ENCODE measurements around the gene RWDD3.

Gene RWDD3

DNA sequence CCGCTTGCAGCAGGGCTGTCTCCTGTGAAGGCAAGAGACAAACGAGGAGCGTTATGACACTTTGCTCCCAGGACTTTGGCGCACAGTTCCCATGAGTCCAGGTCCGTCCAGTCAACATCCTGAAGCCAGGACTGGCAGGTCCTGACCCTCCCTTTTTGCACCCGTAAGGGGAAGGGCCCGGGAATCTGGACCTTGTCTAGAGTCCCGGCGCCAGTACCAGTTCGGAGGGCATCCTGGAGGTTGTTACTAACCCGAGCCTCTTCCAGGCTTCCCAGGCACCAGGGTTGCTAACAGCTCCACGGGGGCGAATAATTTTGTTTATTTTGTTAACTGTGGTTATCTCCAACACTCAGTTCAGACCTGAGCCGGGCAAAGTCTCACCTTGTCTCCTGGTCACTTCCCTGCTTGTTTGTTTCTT lies 682 bp upstream of the RWDD3 start:
- in situ Hi-C loops (cut with MboI; ENCODE audit: low pct_unique_long_range_greater_than_20kb, low sequenced_read_pairs, unreplicated experiment) = loop anchor here (10.0 kb wide), 1 partner anchor 149 kb away; no protein-coding TSS in a partner anchor
- TF ChIP-seq, protein P1, sequence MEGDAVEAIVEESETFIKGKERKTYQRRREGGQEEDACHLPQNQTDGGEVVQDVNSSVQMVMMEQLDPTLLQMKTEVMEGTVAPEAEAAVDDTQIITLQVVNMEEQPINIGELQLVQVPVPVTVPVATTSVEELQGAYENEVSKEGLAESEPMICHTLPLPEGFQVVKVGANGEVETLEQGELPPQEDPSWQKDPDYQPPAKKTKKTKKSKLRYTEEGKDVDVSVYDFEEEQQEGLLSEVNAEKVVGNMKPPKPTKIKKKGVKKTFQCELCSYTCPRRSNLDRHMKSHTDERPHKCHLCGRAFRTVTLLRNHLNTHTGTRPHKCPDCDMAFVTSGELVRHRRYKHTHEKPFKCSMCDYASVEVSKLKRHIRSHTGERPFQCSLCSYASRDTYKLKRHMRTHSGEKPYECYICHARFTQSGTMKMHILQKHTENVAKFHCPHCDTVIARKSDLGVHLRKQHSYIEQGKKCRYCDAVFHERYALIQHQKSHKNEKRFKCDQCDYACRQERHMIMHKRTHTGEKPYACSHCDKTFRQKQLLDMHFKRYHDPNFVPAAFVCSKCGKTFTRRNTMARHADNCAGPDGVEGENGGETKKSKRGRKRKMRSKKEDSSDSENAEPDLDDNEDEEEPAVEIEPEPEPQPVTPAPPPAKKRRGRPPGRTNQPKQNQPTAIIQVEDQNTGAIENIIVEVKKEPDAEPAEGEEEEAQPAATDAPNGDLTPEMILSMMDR (IDR thresholded peaks at IDR 0.05; ENCODE audit: extremely low read depth, insufficient read depth, missing control alignments) = no peak
- DNase-seq (ENCODE audit: low spot score) = no peak

GRCh38 chr1:95236784-95237575 lies 3.0 kb downstream of the RWDD3 start:
- TF ChIP-seq, protein P1 (IDR thresholded peaks at IDR 0.05; ENCODE audit: extremely low read depth, insufficient read depth, missing control alignments) = no peak
- in situ Hi-C loops (cut with MboI; ENCODE audit: low pct_unique_long_range_greater_than_20kb, low sequenced_read_pairs, unreplicated experiment) = loop anchor here (10.0 kb wide), 1 partner anchor 152 kb away; no protein-coding TSS in a partner anchor
- no peak for DNase-seq (ENCODE audit: low spot score)

- no peak for DNase-seq (ENCODE audit: low spot score)
- in situ Hi-C loops (cut with MboI; ENCODE audit: low pct_unique_long_range_greater_than_20kb, low sequenced_read_pairs, unreplicated experiment) = loop anchor here (10.0 kb wide), 1 partner anchor 153 kb away; no protein-coding TSS in a partner anchor
- TF ChIP-seq, protein P1 (IDR thresholded peaks at IDR 0.05; ENCODE audit: extremely low read depth, insufficient read depth, missing control alignments) = no peak
Measured at GRCh38 chr1:95237981-95238703, 4.1 kb downstream of the RWDD3 start.

GRCh38 chr1:95245029-95245428 lies 11.0 kb downstream of the RWDD3 start:
- in situ Hi-C loops (cut with MboI; ENCODE audit: low pct_unique_long_range_greater_than_20kb, low sequenced_read_pairs, unreplicated experiment) = no loop called here
- TF ChIP-seq, protein P1 (IDR thresholded peaks at IDR 0.05; ENCODE audit: extremely low read depth, insufficient read depth, missing control alignments) = no peak
- no peak for DNase-seq (ENCODE audit: low spot score)

- no peak for DNase-seq (ENCODE audit: low spot score)
- in situ Hi-C loops (cut with MboI; ENCODE audit: low pct_unique_long_range_greater_than_20kb, low sequenced_read_pairs, unreplicated experiment) = no loop called here
- TF ChIP-seq, protein P1 (IDR thresholded peaks at IDR 0.05; ENCODE audit: extremely low read depth, insufficient read depth, missing control alignments) = no peak
Measured at GRCh38 chr1:95246511-95246910, 12.5 kb downstream of the RWDD3 start.

GRCh38 chr1:95247607-95248006 lies 13.6 kb downstream of the RWDD3 start:
- TF ChIP-seq, protein P1 (IDR thresholded peaks at IDR 0.05; ENCODE audit: extremely low read depth, insufficient read depth, missing control alignments) = no peak
- in situ Hi-C loops (cut with MboI; ENCODE audit: low pct_unique_long_range_greater_than_20kb, low sequenced_read_pairs, unreplicated experiment) = no loop called here
- DNase-seq (ENCODE audit: low spot score) = no peak
